Neuronal stem cell (in vitro differentiated cells): ENCODE data around the gene CDC42BPA.

Experiments
- DNase-seq: peaks from one replicate; pipeline ENCODE4 v3.0.0-alpha.2; 2013; ENCODE audit warnings: low spot score
- H2AFZ ChIP-seq: one replicate; pipeline ENCODE4 v1.6.1; 2013; ENCODE audit warnings: mild to moderate bottlenecking, low read length, inconsistent platforms
- H2AK5ac ChIP-seq: 2 replicates; pipeline ENCODE4 v1.6.1; 2013; ENCODE audit warnings: low read depth, mild to moderate bottlenecking, inconsistent platforms, low read length, moderate library complexity, mixed read lengths
- H2BK120ac ChIP-seq: 2 replicates; pipeline ENCODE4 v1.6.1; 2013; ENCODE audit warnings: low read depth, mild to moderate bottlenecking, inconsistent platforms, low read length, moderate library complexity, mixed read lengths
- H2BK12ac ChIP-seq: one replicate; pipeline ENCODE4 v1.6.1; 2013; ENCODE audit warnings: low read length, inconsistent platforms
- H2BK15ac ChIP-seq: 2 replicates; pipeline ENCODE4 v1.6.1; 2013; ENCODE audit warnings: mild to moderate bottlenecking, low read length, inconsistent platforms, mixed read lengths
- H2BK5ac ChIP-seq: one replicate; pipeline ENCODE4 v1.6.1; 2013; ENCODE audit warnings: inconsistent platforms, mild to moderate bottlenecking, low read length, moderate library complexity
- H3K14ac ChIP-seq: one replicate; pipeline ENCODE4 v1.6.1; 2013; ENCODE audit warnings: low read length, inconsistent platforms
- H3K18ac ChIP-seq: 2 replicates; pipeline ENCODE4 v1.6.1; 2013; ENCODE audit warnings: low read length, inconsistent platforms
- H3K23ac ChIP-seq: 2 replicates; pipeline ENCODE4 v1.6.1; 2013; ENCODE audit warnings: low read depth, mild to moderate bottlenecking, mixed read lengths, low read length, inconsistent platforms; ENCODE audit not compliant: poor library complexity
- H3K27ac ChIP-seq: replicated peaks from 3 replicates; pipeline ENCODE4 v1.5.1; 2013; ENCODE audit warnings: low read length, inconsistent platforms
- H3K27me3 ChIP-seq, 3 experiments: 2 replicates each; pipeline ENCODE4 v1.6.1; 2013; ENCODE audit warnings: low read length in 3 of 3, mild to moderate bottlenecking in 2 of 3, inconsistent platforms in 1 of 3, low read depth in 1 of 3, mixed read lengths in 1 of 3, moderate library complexity in 1 of 3; ENCODE audit not compliant: control insufficient read depth in 3 of 3, insufficient read depth in 3 of 3
- H3K36me3 ChIP-seq, 2 donors: replicated peaks in 1 of 2; 2 replicates each; pipeline ENCODE4 v1.6.1; 2013; ENCODE audit warnings: low read length in 2 of 2; ENCODE audit not compliant: control insufficient read depth in 2 of 2, insufficient read depth in 2 of 2
- H3K4ac ChIP-seq: 2 replicates; pipeline ENCODE4 v1.6.1; 2013; ENCODE audit warnings: inconsistent platforms, mild to moderate bottlenecking, low read length, moderate library complexity
- H3K4me1 ChIP-seq, 2 donors: 1 replicate in 1 of 2; 2 replicates in 1 of 2; pipeline ENCODE4 v1.6.1; 2013; ENCODE audit warnings: low read length in 2 of 2, low read depth in 1 of 2; ENCODE audit not compliant: control insufficient read depth in 2 of 2, insufficient read depth in 1 of 2
- H3K4me2 ChIP-seq: one replicate; pipeline ENCODE4 v1.6.1; 2013; ENCODE audit warnings: mild to moderate bottlenecking, low read length, inconsistent platforms; ENCODE audit not compliant: insufficient read depth, poor library complexity, severe bottlenecking
- H3K4me3 ChIP-seq, 2 donors: 2 replicates each; pipeline ENCODE4 v1.5.1; 2013; ENCODE audit warnings: low read length in 2 of 2, mild to moderate bottlenecking in 2 of 2, inconsistent platforms in 1 of 2, moderate library complexity in 1 of 2
- H3K79me1 ChIP-seq: one replicate; pipeline ENCODE4 v1.6.1; 2013; ENCODE audit warnings: low read depth, mild to moderate bottlenecking, inconsistent platforms, low read length, moderate library complexity
- H3K9ac ChIP-seq: one replicate; pipeline ENCODE4 v1.6.1; 2013; ENCODE audit warnings: mild to moderate bottlenecking, low read depth, low read length, inconsistent platforms; ENCODE audit not compliant: poor library complexity
- H3K9me3 ChIP-seq, 2 donors: replicated peaks in 1 of 2; 2 replicates each; pipeline versions ENCODE3 to v1.6.1; 2013; ENCODE audit warnings: low read length in 2 of 2, mild to moderate bottlenecking in 2 of 2, inconsistent platforms in 1 of 2, low read depth in 1 of 2, mixed read lengths in 1 of 2, moderate library complexity in 1 of 2; ENCODE audit not compliant: control insufficient read depth in 2 of 2, insufficient read depth in 1 of 2
- H4K8ac ChIP-seq: one replicate; pipeline ENCODE4 v1.6.1; 2013; ENCODE audit warnings: low read depth, mild to moderate bottlenecking, inconsistent platforms, low read length, moderate library complexity
- H4K91ac ChIP-seq: one replicate; pipeline ENCODE4 v1.6.1; 2013; ENCODE audit warnings: low read length, low read depth, mild to moderate bottlenecking, inconsistent platforms; ENCODE audit not compliant: poor library complexity
- WGBS, 2 donors: extraction: QIAGEN DNeasy Blood & Tissue Kit; methylation state at CpG; one replicate each; pipeline ENCODE4 v1.1.7; 2013; ENCODE audit warnings: missing lambda C conversion rate in 2 of 2, mixed read lengths in 1 of 2; ENCODE audit not compliant: insufficient read length in 2 of 2, insufficient replicate concordance in 1 of 2; ENCODE audit errors: extremely low coverage in 2 of 2; 5-methylcytosine and 5-hydroxymethylcytosine counted together

Gene CDC42BPA

DNA sequence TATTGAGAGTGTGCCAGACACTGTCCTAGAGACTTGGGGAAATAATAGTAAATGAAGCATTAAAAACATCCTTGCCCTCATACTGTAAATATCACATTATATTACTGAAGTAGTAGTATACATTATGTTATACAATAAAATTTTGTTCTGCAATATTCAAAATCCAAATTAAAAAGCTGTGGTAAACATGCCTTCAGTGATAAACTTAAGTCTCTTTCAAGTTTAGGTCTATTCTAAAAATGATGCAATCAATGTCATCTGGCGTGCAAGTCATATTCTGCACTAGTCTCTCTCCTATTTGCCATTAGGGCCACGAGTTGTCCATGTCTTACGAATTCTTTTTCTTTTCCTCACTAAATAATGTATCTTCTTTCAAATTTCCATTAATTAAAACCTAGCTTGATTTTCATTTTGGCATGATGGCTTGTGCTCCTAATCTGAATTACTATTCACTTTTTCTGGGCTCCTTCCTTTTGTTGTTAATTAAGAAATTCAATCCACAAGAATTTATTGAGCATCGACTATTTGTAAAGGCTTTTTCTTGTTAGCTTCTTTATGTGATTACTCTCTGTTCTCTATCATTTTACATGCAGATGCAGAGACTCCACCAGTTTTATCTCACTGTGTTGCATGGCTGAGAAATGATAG, 247.5 kb downstream of the CDC42BPA start:
- DNase-seq = no peak
- H3K4ac ChIP-seq = no peak overlapping the region
- H2BK5ac ChIP-seq = no peak overlapping the region
- no peaks in the 10 kb centered on the region for H3K9me3 ChIP-seq
- H4K91ac ChIP-seq = no peak overlapping the region
- 100% methylated on average over 1 of the region's 4 CpGs for WGBS, 2 donors
- H3K27me3 ChIP-seq = no peaks in the 10 kb centered on the region
- no peak overlapping the region for H3K4me2 ChIP-seq
- no peak overlapping the region for H3K23ac ChIP-seq
- H3K4me1 ChIP-seq = no peaks in the 10 kb centered on the region
- no peak overlapping the region for H2AFZ ChIP-seq
- H3K36me3 ChIP-seq = peaks cover 0 to 53% of the 10 kb centered on the region in 2 donors
- no peak overlapping the region for H2BK15ac ChIP-seq
- no peak overlapping the region for H2AK5ac ChIP-seq
- H4K8ac ChIP-seq = no peak overlapping the region
- H3K14ac ChIP-seq = no peak overlapping the region
- no peak overlapping the region for H3K4me3 ChIP-seq
- no peak overlapping the region for H3K27ac ChIP-seq
- no peak overlapping the region for H3K18ac ChIP-seq
- no peak overlapping the region for H2BK12ac ChIP-seq
- H3K9ac ChIP-seq = no peak overlapping the region
- H3K79me1 ChIP-seq = no peaks in the 10 kb centered on the region
- H2BK120ac ChIP-seq = no peak overlapping the region

DNA sequence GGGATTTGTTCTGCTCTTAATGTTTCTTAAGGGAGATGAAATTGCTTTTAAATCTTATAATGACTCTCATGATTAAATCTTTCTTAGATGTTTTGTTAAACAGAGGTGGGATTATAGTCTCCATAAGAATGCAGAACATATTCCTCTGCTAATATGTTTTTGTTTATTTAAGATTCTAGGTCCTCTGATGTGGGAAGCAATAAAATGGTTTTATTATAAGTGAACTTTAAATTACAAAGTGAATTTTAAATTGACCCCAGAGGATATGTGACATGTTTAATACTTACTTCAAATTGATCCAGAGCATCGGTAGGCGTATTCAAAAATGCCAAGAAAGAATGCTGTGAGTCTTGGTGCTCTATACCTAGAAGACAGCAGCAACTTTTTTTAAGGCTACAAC, 248.8 kb downstream of the CDC42BPA start:
- H2BK12ac ChIP-seq = no peak overlapping the region
- no peak overlapping the region for H3K9ac ChIP-seq
- H3K79me1 ChIP-seq = no peaks in the 10 kb centered on the region
- no peak overlapping the region for H4K8ac ChIP-seq
- H2BK15ac ChIP-seq = no peak overlapping the region
- H3K4me2 ChIP-seq = no peak overlapping the region
- no peak overlapping the region for H2BK120ac ChIP-seq
- H3K27ac ChIP-seq = no peak overlapping the region
- H3K4me3 ChIP-seq = no peak overlapping the region
- no peak overlapping the region for H4K91ac ChIP-seq
- H2BK5ac ChIP-seq = no peak overlapping the region
- no peak overlapping the region for H2AK5ac ChIP-seq
- DNase-seq = no peak
- H3K18ac ChIP-seq = no peak overlapping the region
- H3K23ac ChIP-seq = no peak overlapping the region
- H3K4me1 ChIP-seq = no peaks in the 10 kb centered on the region
- H3K14ac ChIP-seq = no peak overlapping the region
- H3K4ac ChIP-seq = no peak overlapping the region
- H3K9me3 ChIP-seq = no peaks in the 10 kb centered on the region
- H3K36me3 ChIP-seq = peaks cover 0 to 55% of the 10 kb centered on the region in 2 donors
- H2AFZ ChIP-seq = no peak overlapping the region
- WGBS, 2 donors = no CpG with 5 or more reads among the region's 2 CpGs
- H3K27me3 ChIP-seq = no peaks in the 10 kb centered on the region

DNA sequence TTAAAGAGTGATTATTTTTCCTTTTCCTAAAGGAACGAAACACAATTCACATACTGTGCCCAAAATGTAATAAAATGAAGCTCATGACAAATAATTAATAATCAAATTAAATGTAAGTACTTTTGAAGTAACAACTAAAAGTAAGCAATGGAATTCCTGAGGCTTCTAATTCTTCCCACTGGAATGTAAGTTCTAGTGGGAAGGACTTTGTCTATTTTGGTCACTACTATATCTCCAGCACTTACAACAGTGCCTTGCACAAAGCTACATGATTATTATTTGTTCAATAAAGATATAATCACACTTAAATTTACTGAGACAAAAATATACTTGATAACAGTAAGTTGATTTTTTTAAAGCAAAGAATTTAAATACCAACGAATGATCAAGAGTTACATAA, 249.4 kb downstream of the CDC42BPA start:
- H3K9ac ChIP-seq = no peak overlapping the region
- no peak overlapping the region for H2AFZ ChIP-seq
- H3K23ac ChIP-seq = no peak overlapping the region
- H3K9me3 ChIP-seq = no peaks in the 10 kb centered on the region
- no peak overlapping the region for H3K18ac ChIP-seq
- WGBS, 2 donors = no CpG with 5 or more reads among the region's 2 CpGs
- H2BK12ac ChIP-seq = no peak overlapping the region
- no peak overlapping the region for H3K14ac ChIP-seq
- DNase-seq = no peak
- no peak overlapping the region for H2BK5ac ChIP-seq
- H2BK15ac ChIP-seq = no peak overlapping the region
- no peak overlapping the region for H4K8ac ChIP-seq
- H2BK120ac ChIP-seq = no peak overlapping the region
- no peak overlapping the region for H3K4me3 ChIP-seq
- no peak overlapping the region for H3K4ac ChIP-seq
- H3K4me1 ChIP-seq = no peaks in the 10 kb centered on the region
- no peak overlapping the region for H4K91ac ChIP-seq
- H3K27me3 ChIP-seq = no peaks in the 10 kb centered on the region
- no peak overlapping the region for H3K4me2 ChIP-seq
- H2AK5ac ChIP-seq = no peak overlapping the region
- no peaks in the 10 kb centered on the region for H3K79me1 ChIP-seq
- H3K36me3 ChIP-seq = peaks cover 0 to 55% of the 10 kb centered on the region in 2 donors
- no peak overlapping the region for H3K27ac ChIP-seq

DNA sequence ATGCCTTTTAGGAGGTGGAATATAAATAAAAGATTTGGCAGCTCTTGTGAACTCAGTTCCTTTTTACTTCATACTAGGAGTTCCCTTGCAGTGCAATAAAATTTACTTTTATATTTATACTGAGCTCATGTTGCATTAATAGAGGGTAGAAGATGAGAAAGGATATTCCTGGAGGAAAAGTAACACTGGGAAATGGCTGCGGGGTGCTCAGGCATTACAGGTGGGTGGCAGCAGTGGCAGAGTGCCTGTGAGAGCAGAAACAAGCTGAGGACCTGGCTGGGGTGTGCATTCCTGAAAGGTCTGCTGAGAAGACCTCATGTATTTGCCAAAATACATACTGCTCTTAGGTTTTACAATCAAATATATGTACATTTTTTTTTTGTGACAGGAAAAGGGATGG, 251.3 kb downstream of the CDC42BPA start:
- no peak overlapping the region for H2BK5ac ChIP-seq
- H2AFZ ChIP-seq = no peak overlapping the region
- H3K23ac ChIP-seq = no peak overlapping the region
- H3K4me1 ChIP-seq = no peaks in the 10 kb centered on the region
- H2AK5ac ChIP-seq = no peak overlapping the region
- no peak overlapping the region for H3K9ac ChIP-seq
- no peak overlapping the region for H2BK15ac ChIP-seq
- H3K27ac ChIP-seq = no peak overlapping the region
- H3K4me2 ChIP-seq = no peak overlapping the region
- H2BK120ac ChIP-seq = no peak overlapping the region
- no peak overlapping the region for H2BK12ac ChIP-seq
- no peak for DNase-seq
- no peaks in the 10 kb centered on the region for H3K27me3 ChIP-seq
- no peak overlapping the region for H4K8ac ChIP-seq
- no peak overlapping the region for H4K91ac ChIP-seq
- no peak overlapping the region for H3K4me3 ChIP-seq
- H3K36me3 ChIP-seq = peaks cover 0 to 38% of the 10 kb centered on the region in 2 donors
- WGBS, 2 donors = no CpG with 5 or more reads among the region's 1 CpG
- no peak overlapping the region for H3K14ac ChIP-seq
- H3K18ac ChIP-seq = no peak overlapping the region
- no peaks in the 10 kb centered on the region for H3K9me3 ChIP-seq
- no peaks in the 10 kb centered on the region for H3K79me1 ChIP-seq
- no peak overlapping the region for H3K4ac ChIP-seq
